T-helper 1 cell treated with Interleukin-12 subunit alpha and Interleukin-12 subunit beta and Interleukin-4 antibody, amounts not matched to agents 30 ng/mL and 1 ng/mL, for 36 hours (primary cell): ENCODE measurements around the gene MLIP. TPM values are rescaled to one million over a fixed set of nuclear protein-coding genes. Genes with fewer than 3 reads are reported as not detected.

ENCODE experiments used
- intact Hi-C: fragments of 100-400 bp; cut with micrococcal nuclease; formaldehyde crosslinking; loops from one replicate; pipeline ENCODE4 v1.15.1; 2024
- total RNA-seq: library from RNA; stranded (reverse); gene quantifications from 2 replicates; pipeline ENCODE4 v1.2.3, GENCODE V29; 2022

MLIP gene
- total RNA-seq, 1 donor from 2014 or later = not detected

DNA sequence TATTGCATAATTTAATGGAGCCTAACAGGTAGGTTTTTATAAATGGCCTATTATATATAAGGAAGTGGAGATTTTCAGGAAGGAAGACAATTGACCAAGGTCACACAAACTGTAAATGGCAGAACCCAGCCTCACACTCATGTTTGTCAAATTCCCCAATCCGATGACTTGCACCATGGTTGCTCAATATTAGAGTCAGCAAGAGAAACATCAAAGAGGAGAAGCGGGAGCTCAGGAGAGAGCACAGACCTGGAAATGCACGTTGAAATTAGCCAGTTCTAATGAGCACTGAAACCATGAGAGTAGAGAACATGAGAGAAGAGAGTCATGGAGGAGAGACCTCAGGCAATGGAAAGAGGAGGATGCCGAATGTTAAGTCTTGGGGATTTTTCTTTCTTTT, 13.5 kb upstream of the MLIP start:
- intact Hi-C loops = no loop called here

DNA sequence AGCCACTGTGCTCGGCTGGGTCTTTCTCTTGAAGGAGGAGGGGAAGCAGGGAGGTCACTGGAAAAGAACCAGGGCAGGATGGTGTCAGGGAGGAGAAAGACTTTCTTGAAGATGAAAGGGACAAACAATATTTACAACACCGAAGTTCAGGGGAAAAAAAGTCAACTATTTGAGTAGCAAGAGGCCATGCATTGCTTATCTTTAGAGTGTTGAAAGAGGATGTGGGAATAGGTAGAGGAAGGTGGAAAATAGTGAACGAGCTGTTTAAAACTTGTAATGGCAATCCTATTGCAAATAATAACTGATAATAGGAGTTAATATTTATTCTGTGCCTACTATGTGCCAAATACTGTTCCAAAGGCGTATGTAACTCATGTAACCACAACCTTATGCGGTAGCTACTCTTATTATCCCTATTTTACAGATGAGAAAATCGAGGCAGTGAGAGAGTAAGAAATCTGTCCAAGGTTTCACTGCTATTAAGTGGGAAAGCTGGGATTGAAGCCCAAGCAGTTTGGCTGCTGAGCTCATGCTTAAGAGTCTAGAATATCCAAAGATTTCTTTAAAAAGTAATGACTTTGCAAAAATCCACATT, 12.7 kb upstream of the MLIP start:
- intact Hi-C loops = no loop called here

GRCh38 chr6:54099225-54099624, 12.0 kb upstream of the MLIP start:
- intact Hi-C loops = no loop called here

- intact Hi-C loops = no loop called here
Observed at GRCh38 chr6:54100411-54101006, 10.7 kb upstream of the MLIP start.

DNA sequence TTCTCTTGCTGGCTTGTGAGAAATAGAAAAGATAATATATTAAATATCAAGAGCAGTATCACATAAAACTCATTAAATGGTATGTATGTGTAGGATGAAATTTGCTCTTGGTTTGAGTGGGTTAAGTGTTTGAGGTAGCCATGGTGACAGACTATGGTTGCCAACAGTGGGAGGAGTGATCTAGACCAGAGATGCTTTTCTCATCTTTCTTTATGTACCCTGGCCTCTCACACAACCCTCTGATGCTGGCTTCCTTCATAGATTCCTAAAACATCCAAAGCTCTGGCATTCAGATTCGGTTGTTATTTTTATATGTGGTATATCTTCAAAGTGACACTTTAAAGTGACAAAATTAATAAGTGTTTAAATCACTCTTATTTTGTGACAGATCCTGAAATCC, 9.0 kb upstream of the MLIP start:
- intact Hi-C loops = no loop called here

DNA sequence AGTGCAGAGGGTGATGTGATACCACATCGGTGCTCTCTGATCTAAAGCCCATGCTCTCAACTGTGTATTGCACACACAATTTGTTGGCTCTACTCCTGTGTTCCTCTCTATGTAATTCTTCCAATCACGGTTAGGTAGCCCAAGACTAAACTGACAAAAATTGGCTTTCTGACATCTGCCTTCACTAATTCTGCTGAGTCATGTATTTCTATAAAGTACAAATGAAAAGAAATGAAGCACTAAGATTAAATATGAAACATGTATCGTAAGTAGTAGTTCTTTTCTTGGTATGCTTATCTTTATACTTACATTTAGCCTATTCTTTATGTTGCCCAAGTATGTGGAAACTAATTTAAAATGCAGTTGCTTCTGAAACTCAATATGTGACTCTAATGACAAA, 7.7 kb upstream of the MLIP start:
- intact Hi-C loops = no loop called here

- intact Hi-C loops = no loop called here
Observed at GRCh38 chr6:54106727-54107126, 4.5 kb upstream of the MLIP start.

- intact Hi-C loops = no loop called here
Observed at GRCh38 chr6:54107470-54108090, 3.7 kb upstream of the MLIP start.

- intact Hi-C loops = no loop called here
Observed at GRCh38 chr6:54108271-54108670, 3.0 kb upstream of the MLIP start.

DNA sequence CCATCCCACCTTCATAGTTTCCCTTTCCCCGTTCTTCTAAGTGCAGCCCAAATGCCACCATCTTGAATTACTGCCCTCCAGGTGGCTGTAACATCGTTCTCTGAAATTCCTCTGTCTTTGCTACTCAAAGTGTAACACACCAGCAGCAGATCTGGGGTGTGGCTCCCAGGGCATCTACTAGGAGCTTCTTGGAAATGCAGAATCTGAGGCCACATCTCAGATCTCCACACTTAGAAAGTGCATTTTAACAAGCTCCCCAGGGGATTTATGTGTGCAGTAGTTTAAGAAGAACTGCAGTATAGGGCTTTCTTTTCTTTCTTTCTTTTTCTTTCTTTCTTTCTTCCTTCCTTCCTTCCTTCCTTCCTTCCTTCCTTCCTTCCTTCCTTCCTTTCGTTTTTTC, 1.7 kb upstream of the MLIP start:
- intact Hi-C loops = no loop called here

GRCh38 chr6:54112151-54112650, 958 bp downstream of the MLIP start:
- intact Hi-C loops = no loop called here

GRCh38 chr6:54114991-54115390, 3.7 kb downstream of the MLIP start:
- intact Hi-C loops = no loop called here

- intact Hi-C loops = no loop called here
Observed at GRCh38 chr6:54115966-54116365, 4.7 kb downstream of the MLIP start.

DNA sequence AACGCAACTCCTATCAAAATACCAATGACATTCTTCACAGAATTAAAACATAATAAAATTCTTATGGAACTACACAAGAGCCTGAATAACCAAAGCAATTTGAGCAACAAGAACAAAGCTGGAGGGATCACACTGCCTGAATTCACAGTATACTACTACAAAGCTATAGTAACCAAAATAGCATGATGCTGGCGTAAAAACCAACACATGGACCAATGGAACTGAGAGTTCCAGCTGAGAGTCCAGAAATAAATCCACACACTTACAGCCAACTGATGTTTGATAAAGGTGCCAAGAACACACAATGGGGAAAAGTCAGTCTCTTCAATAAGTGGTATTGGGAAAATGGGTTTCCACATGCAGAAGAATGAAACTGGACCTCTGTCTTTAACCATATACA, 6.9 kb downstream of the MLIP start:
- intact Hi-C loops = no loop called here

DNA sequence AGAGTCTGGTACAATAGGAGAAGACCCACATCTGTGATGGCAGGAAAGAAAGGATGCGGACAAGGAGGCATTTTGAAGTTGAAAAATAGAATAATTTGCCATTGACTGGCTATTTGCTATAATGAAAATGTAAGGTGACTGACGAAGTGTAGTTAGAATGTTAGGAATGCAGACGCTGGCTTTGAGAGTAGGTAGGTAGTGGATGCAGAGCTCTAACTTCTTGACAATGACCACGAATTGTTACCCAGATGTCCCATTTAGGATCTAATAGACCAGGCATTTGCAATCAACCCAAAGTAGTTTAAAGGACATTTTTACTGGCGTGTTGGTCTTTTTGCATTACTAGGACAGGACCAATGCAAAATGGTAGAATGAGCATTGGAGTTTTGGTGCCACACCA, 14.2 kb downstream of the MLIP start:
- intact Hi-C loops = no loop called here

DNA sequence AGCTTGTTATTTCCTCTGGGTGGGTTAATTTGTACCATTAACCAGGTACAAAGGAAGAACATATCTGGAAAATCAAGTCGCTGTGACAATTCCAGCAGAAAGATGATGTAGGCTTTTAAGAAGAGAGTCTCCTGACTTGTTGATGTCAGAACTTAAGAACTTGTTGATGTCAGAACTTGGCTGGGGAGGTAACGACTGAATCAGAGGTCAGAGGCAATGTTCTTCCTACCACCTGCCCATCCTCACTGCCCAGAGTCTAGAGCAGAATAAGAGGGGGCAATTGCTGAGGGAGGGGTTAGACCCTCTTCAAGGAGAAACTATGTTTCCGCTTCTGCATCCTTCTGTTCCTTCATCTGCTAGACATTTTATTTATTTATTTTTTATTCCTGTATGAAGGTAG, 18.9 kb downstream of the MLIP start:
- intact Hi-C loops = no loop called here

DNA sequence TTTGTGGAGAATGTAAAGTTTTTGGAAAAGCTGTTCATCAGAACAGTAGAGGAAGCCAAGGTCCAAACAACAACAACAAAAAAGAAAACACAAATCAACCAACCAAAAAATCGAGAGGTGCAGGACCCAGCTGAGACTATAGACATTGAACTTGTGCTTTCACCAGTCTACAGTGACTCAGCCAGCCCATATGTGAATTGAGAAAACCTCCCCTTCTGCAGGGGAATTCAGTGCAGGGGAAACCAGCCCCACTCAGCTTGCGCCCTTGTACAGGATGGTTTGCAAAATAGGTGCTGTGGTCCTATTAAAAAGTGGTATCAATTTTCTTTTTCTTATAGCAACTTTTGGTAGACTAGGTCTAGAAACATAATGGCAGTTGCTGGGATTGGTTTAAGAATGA, 21.3 kb downstream of the MLIP start:
- intact Hi-C loops = no loop called here

DNA sequence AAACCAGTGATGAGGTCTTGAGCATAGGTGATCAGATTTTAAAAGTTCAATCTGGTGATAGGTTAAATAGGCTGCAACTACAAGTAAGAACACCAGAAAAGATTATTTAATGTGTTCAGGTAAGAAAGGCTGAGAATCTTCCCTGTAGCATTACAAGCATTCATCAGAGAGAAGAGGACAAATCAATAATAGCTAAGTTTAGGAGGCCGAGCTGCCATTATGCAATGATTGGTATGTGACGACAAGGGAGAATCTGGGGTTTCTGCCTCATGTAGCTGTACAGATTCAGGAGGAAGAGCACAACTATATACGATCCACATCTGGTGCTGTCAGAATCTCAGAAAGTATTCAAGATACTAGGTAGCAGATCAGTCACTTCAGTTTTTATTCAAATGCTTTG, 21.9 kb downstream of the MLIP start:
- intact Hi-C loops = no loop called here

DNA sequence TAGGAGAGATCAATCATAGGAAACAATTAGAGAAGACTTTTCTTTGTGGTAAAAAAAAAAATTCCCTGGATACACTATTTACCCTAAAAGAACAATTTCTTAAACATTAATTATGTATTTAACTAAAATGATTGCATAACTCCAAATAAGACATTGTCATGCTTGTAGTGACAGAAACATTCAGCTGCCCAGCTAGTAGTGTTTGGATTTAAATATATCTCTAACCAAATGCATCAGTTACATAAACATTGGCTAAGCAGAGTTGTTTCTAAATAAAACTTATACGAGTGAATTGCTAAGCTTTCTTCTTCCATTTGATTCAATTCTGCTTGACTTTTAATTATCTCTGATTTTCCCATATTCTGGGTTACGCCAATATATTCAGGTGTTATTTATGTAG, 23.7 kb downstream of the MLIP start:
- intact Hi-C loops = no loop called here

- intact Hi-C loops = no loop called here
Observed at GRCh38 chr6:54135665-54136369, 24.6 kb downstream of the MLIP start.

- intact Hi-C loops = no loop called here
Observed at GRCh38 chr6:54138795-54139194, 27.6 kb downstream of the MLIP start.

GRCh38 chr6:54140811-54141210, 29.6 kb downstream of the MLIP start:
- intact Hi-C loops = no loop called here
